ENCODE measurements around the gene THRB.

The THRB gene

GRCh38 chr3:24457719-24458118, 36.9 kb downstream of the THRB start:
- H3K4me3 ChIP-seq (replicated peaks; ENCODE audit: low read depth, low read length): no peak overlapping the region
- DNase-seq (ENCODE audit: extremely low read depth, insufficient read length): no peak
- no peak for TF ChIP-seq CTCF (IDR thresholded peaks at IDR 0.05; ENCODE audit: insufficient read depth, low read length, poor library complexity, severe bottlenecking)
- H3K27me3 ChIP-seq (replicated peaks; ENCODE audit: control insufficient read depth, insufficient read depth, low read length): no peaks in the 10 kb centered on the region
- H3K36me3 ChIP-seq (ENCODE audit: control insufficient read depth, insufficient read depth, low read length): no peaks in the 10 kb centered on the region

- no peak for DNase-seq (ENCODE audit: extremely low read depth, insufficient read length)
- no peak overlapping the region for H3K4me3 ChIP-seq (replicated peaks; ENCODE audit: low read depth, low read length)
- H3K27me3 ChIP-seq (replicated peaks; ENCODE audit: control insufficient read depth, insufficient read depth, low read length): no peaks in the 10 kb centered on the region
- no peak for TF ChIP-seq CTCF (IDR thresholded peaks at IDR 0.05; ENCODE audit: insufficient read depth, low read length, poor library complexity, severe bottlenecking)
- no peaks in the 10 kb centered on the region for H3K36me3 ChIP-seq (ENCODE audit: control insufficient read depth, insufficient read depth, low read length)
Observed at GRCh38 chr3:24454856-24455255, 39.8 kb downstream of the THRB start.

GRCh38 chr3:24454393-24454792, 40.3 kb downstream of the THRB start:
- Histone ChIP-seq H3K4me3 (replicated peaks; ENCODE audit: low read depth, low read length) (no peak overlapping the region), H3K36me3 (ENCODE audit: control insufficient read depth, insufficient read depth, low read length) (no peaks in the 10 kb centered on the region), H3K27me3 (replicated peaks; ENCODE audit: control insufficient read depth, insufficient read depth, low read length) (no peaks in the 10 kb centered on the region)
- DNase-seq (ENCODE audit: extremely low read depth, insufficient read length): no peak
- no peak for TF ChIP-seq CTCF (IDR thresholded peaks at IDR 0.05; ENCODE audit: insufficient read depth, low read length, poor library complexity, severe bottlenecking)

- Histone ChIP-seq H3K36me3 (ENCODE audit: control insufficient read depth, insufficient read depth, low read length) (no peaks in the 10 kb centered on the region), H3K4me3 (replicated peaks; ENCODE audit: low read depth, low read length) (no peak overlapping the region), H3K27me3 (replicated peaks; ENCODE audit: control insufficient read depth, insufficient read depth, low read length) (no peaks in the 10 kb centered on the region)
- DNase-seq (ENCODE audit: extremely low read depth, insufficient read length): no peak
- no peak for TF ChIP-seq CTCF (IDR thresholded peaks at IDR 0.05; ENCODE audit: insufficient read depth, low read length, poor library complexity, severe bottlenecking)
Observed at GRCh38 chr3:24451461-24452099, 43.1 kb downstream of the THRB start.

GRCh38 chr3:24450160-24450907, 44.3 kb downstream of the THRB start:
- no peak for DNase-seq (ENCODE audit: extremely low read depth, insufficient read length)
- Histone ChIP-seq H3K27me3 (replicated peaks; ENCODE audit: control insufficient read depth, insufficient read depth, low read length) (no peaks in the 10 kb centered on the region), H3K36me3 (ENCODE audit: control insufficient read depth, insufficient read depth, low read length) (no peaks in the 10 kb centered on the region), H3K4me3 (replicated peaks; ENCODE audit: low read depth, low read length) (no peak overlapping the region)
- no peak for TF ChIP-seq CTCF (IDR thresholded peaks at IDR 0.05; ENCODE audit: insufficient read depth, low read length, poor library complexity, severe bottlenecking)

Data from GM06990 (cell line).